Measurements from ENCODE around the gene PFKL.
"Not testable (repeated sequence)": the region's sequence is repeated elsewhere in the genome, so short reads cannot be mapped to it uniquely, and the experiment has no call there.

PFKL gene

GRCh38 chr21:44295163-44295573 is 4.7 kb upstream of the PFKL start:
- no peak for DNase-seq

GRCh38 chr21:44295646-44296045 is 4.2 kb upstream of the PFKL start:
- no peak for DNase-seq

GRCh38 chr21:44296103-44296519 is 3.7 kb upstream of the PFKL start:
- DNase-seq, result no peak

DNA sequence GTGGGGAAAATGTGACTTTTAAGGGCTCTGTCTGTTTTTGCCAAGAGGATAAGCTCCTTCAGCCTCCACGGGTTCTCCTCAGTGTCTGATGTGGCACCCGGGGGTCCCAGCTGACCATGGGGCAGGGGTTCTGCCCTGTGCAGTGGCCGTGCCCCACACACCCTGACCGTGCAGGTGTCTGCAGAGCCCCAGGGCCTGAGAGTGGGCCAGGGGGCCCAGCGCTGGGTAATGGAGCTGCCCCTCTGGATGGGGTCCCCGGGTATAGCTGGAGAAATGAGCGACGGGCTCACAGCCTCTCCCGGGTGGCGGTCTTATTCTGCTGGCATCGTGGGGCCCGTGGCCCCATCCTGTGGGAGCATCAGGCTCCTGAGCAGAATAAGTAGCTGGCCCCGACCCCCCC is 2.9 kb upstream of the PFKL start:
- DNase-seq, result no peak

DNA sequence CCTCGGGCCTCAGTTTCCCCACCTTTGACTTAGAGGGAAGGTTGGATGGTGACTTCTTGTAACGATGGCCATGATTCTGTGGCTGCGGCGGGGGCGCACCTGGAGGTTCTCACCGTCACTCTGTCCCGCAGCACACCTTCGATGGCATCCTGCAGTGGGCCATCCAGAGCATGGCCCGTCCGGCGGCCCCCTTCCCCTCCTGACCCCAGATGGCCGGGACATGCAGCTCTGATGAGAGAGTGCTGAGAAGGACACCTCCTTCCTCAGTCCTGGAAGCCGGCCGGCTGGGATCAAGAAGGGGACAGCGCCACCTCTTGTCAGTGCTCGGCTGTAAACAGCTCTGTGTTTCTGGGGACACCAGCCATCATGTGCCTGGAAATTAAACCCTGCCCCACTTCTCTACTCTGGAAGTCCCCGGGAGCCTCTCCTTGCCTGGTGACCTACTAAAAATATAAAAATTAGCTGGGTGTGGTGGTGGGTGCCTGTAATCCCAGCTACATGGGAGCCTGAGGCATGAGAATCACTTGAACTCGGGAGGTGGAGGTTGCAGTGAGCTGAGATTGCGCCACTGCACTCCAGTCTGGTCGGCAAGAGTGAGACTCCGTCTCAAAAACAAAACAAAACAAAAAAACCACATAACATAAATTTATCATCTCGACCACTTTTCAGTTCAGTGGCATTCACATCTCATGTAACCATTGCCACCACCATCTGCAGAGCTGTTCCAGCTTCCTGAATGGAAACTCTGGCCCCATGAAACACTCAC is 2.1 kb upstream of the PFKL start:
- peak; percentile 10 to 17 for DNase-seq

DNA sequence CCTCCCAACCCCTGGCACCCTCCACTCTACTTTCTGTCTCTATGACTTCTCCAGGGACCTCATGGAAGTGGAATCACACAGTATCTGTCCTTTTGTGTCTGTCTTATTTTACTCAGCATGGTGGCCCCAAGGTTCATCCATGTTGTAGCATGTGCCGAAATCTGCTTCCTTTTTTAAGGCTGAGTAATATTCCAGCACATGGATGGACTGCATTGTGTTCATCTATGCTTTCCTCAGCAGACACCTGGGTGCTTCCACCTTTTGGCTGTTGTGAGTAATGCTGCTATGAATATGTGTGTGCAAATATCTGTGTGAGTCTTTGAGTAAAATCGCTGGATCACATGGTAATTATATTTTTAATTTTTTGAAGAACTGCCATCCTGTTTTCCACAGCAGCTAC is 1.6 kb upstream of the PFKL start:
- DNase-seq, result no peak

DNA sequence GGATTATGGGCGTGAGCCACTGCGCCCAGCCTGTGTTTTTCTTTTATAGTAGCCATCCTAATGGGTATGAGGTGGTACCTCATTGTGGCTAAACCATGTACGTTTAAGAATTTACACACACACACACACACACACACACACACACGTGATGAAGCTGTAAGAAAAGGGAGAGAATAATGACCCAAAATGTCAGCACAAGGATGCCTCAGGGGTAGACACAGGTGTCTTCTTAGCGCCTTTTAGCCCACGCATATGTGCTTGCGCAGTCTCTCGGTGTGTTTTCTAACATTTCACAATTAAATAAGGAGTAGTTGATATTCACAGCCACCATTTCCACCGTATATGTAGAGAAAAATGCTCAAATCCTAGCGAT is 782 bp upstream of the PFKL start:
- DNase-seq, result no peak

GRCh38 chr21:44300262-44300959 is 558 bp downstream of the PFKL start:
- DNase-seq, result no peak

DNA sequence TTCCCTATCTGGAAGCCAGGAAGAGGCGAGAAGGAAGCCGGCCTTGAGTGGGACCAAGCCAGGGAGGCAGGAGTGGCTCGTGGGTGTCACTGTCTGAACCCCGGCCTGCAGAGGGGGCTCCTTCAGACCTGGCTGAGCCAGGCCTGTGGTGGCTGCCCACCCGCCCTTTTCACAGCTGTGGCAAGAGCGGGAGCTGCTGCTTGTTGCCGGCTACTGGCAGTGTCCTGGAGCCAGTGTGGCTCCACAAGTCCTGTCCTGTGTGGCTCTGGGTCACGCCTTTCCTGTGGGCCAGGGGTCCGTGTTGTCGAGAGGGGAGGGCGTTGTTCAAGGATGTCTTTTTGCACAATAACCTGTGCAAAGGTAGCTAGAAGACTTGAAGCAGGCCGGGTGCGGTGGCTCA is 1.3 kb downstream of the PFKL start:
- DNase-seq, result no peak

DNA sequence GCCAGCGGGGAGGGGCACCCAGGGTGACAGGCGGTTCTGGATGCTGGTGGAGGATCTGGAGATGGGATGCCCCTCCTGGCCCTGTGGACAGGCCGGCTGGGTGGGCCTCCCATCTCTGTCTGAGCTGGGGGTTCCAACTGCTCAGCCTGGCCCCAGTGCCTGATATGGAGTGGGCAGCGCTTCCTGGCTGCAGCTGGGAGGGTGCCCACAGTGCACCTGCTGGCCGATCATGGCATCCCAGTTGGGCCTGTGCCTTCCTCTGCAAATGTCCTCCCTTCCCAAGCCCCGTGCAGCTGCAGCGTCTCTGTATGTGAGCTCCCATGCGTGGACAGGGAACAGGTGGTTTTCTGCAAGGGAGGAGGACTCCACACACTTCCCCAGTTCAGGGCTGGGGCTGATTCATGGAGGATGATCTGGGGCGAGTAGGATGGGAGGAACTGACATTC is 2.1 kb downstream of the PFKL start:
- no peak for DNase-seq

- DNase-seq, result not testable (repeated sequence)
Observed at GRCh38 chr21:44302573-44303401, 2.9 kb downstream of the PFKL start.

GRCh38 chr21:44303490-44303981 is 3.7 kb downstream of the PFKL start:
- DNase-seq, result no peak

DNA sequence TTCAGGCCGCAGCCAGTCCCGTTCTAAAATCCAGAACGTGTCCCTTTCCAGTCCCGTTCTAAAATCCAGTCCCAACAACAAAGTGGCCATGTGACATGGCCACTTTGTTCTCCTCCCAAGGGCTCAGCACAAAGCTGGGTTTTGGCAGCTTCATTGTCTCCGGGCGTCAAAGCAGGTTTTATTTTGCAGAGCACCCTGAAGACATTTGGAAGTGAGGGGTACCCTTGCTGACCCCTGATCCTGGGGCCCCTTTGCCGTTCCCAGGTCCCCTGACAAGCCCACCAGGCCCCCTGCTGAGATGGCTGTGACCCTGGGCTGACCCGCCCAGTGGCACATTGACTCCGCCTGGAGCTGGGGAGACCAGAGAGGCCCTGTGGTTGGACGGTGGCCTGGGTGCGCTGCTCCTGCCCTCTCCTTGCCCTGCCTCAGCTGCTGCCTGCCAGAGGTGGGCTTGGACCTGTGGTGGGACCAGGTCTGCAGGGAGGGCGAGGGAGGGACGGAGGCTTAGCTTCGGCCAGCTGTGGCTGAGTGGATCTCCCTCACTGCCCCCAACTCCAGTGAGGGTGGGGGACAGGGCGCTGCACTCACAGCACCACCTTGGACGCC is 4.3 kb downstream of the PFKL start:
- no peak for DNase-seq

- DNase-seq, result no peak
Observed at GRCh38 chr21:44304877-44305293, 5.0 kb downstream of the PFKL start.

DNA sequence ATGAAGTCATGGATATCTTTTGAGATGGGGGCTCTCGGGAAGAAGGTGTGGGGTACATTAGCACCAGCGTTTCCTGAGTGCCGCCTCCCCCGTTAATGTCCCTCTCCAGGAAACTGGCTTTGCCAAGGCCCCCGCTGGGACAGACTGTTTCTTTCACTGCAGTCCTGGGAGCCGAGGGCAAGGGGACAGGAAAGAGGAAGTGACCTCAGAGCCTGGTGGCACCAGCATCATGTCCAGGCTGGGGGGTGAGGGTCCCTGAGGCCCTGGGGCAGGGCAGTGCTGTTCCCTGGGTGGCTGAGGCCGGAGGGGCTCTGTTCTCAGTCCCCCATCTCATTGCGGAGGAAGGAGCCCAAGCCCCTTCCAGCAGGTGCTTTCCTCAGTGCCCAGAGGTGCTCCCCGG is 5.8 kb downstream of the PFKL start:
- DNase-seq, result no peak

DNA sequence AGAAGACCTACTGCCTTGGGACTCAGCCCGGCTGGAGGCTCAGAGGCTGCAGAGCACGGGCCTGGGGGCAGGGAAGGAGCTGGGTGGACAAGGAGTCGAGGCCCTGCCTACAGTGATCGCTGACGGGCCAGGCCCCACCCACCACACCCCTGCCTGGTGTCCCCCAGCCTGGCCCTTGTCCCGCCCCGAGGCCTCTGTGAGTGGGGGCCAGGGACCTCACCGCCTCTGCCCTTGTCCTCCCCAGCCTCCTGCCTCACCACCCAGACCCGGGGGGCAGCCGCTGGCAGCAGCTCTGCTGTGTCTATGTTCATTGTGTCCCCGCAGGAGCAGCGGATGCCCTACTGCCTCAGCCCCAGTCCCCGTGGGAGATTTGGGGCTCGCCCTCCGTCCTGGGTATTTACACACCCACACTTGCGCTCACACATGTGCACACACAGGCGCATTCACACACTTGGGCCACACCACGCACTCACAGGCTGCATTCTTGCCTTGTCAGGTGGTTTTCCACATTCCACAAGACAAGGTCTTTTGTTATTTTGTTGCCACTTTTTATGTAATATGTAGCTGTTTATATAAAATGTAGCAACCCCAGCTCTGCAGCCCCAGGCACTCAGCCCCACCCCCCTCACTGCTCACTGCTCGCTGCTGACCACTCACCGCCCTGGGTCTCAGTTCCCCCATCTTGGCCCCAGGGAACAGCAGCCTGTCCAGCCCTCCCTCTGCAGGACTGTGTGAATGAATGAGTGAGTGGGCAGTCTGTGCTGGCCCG is 7.3 kb downstream of the PFKL start:
- no peak for DNase-seq

- no peak for DNase-seq
Observed at GRCh38 chr21:44310628-44311507, 11.0 kb downstream of the PFKL start.

DNA sequence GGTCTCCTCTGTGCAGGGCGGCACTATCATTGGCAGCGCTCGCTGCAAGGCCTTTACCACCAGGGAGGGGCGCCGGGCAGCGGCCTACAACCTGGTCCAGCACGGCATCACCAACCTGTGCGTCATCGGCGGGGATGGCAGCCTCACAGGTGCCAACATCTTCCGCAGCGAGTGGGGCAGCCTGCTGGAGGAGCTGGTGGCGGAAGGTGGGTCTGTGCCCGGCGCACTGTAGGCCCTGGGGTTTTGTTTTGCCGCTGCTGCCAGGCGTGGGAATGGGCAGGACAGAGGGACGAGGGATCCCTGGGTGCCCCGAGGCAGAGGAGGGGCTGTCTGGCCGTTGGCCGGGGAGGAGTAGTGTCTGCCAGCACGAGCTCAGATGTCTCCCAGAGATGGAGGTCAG is 12.2 kb downstream of the PFKL start:
- no peak for DNase-seq

GRCh38 chr21:44312716-44313115 is 12.9 kb downstream of the PFKL start:
- DNase-seq, result no peak

GRCh38 chr21:44313451-44313850 is 13.6 kb downstream of the PFKL start:
- no peak for DNase-seq

GRCh38 chr21:44314128-44314527 is 14.3 kb downstream of the PFKL start:
- no peak for DNase-seq

All from cerebellar nuclear complex (tissue), 1 donor.